8988T (cell line): ENCODE measurements around the gene ATXN1.
"Not testable (repeated sequence)": the region's sequence is repeated elsewhere in the genome, so short reads cannot be mapped to it uniquely, and the experiment has no call there.

Source experiments
- DNase-seq: peaks from one replicate; pipeline ENCODE4 v3.0.0; 2011

The ATXN1 gene

DNA sequence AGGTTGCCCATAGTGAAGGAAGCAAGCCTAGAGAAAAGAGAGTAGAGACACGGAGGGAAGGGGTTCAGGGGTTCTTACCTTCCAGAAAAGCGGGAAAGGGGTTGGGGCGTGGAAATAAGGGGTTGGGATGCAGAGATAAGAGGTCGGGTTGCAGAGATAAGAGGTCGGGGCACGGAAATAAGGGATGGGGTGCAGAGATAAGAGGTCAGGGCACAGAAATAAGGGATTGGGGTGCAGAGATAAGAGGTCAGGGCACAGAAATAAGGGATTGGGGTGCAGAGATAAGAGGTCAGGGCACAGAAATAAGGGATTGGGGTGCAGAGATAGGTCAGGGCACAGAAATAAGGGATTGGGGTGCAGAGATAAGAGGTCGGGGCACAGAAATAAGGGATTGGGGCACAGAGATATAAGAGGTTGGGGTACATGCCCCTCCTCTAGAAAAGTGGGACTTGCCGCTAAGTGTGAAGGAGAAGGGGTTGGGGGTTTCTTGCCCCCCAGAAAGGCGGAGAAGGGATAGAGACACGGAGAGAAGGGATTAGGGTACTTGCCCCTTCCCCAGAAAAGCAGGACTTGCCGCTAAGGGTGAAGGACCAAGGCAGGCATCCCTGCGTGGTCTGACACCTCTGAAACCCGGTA, 497.7 kb downstream of the ATXN1 start:
- not testable (repeated sequence) for DNase-seq

DNA sequence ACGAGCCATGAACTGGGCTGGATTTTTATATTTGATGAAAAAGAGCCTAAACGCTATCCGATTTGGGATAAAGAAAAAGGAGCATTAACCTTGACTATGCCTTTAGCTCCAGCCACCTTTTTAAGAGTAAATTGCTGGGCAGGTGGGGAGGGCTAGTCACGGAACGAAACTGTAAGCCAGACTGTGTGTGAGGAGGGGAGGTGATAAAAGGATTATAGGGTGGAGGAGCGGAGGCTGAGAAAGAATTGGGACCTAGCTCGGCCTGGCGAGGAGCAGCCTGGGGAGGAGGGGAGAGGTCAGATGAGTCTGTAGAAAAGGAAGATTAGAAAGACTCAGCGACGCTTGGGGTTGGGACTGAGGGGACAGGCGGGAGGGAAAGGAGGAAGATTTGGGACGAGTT, 498.5 kb downstream of the ATXN1 start:
- DNase-seq, result not testable (repeated sequence)

DNA sequence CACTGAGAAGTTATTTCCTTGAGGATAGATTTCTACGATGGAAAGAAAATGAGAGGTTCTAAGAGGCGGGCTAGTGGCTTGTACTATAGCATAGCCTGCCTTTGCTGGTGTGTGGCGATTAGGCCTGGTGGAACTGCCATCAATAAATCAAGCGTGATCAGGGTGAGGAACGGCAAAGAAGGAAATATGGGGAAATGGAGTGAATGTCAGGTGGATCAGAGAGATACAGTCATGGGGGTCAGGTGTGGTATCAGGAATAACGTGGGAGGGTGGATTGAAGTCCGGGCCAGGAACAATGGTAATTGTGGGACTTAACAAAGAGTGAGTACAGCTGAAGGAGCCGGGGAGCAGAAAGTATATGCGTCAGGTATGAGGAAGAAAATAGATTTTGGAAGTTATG, 500.7 kb downstream of the ATXN1 start:
- DNase-seq, result not testable (repeated sequence)

DNA sequence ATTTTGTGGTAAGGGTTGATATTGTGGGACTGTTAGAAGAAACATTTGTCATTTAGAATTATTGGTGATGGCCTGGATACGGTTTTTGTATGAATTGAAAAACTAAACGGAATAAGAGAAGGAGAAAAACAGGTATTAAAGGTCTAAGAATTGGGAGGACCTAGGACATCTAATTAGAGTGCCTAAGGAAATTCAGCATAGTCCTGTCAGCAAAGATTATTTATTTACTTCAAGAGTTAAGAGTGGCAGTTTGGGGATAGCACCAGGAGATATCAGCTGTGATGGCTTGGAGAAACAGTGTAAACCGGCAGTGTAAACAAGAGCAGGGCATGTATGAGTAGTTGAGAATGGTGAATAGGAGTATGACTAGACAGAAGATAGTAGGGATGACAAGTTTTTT, 501.7 kb downstream of the ATXN1 start:
- not testable (repeated sequence) for DNase-seq

DNA sequence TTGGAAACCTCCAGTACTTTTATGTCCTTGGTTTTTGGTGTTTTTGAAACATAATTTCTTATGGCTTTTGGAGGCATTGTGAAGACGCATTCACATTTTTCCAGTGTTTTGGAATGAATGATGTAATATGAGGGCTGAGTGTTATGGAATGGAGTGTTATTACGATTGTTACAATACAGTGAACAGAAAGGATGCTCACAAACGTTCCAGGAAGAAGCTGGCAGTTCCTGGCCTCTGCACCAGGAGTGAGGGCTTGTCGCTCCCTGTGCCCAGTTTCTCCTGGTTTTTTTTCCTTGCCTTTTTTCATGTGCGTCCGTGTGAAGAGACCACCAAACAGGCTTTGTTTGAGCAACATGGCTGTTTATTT, 502.6 kb downstream of the ATXN1 start:
- no peak for DNase-seq

DNA sequence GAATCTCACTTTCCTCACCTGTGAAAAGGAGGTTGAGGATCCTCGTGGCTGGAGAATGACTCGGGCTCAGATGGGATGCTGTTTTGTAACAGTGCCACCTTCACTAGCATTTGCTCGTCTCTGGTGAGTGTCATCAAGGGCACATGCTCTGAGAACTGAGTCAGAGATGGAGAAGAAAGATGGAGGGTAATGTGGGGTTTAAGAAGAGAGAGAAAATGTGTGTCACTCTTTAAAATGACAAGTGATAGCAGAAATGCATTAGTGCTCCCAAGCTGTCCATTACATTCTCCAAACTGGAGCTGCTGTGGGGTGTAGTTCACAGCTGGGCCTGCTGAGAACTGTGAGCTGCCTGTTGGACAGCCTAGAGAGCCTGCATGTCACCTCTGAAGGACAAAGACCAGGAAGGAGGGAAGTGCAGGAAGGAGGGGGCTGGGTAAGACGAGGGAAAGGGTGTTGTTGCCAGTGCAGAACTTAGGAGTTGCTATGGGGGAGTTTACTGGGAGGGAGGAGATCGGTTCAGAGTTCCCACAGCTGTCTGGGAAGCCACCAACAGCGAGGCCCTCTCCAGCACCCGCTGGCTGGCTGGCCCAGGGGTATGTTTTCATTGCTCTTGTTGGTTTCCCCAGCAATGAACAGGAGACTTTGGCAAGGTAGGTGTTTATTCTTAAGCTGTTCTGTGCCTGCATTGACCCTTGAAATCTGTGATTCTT, 503.1 kb downstream of the ATXN1 start:
- no peak for DNase-seq

DNA sequence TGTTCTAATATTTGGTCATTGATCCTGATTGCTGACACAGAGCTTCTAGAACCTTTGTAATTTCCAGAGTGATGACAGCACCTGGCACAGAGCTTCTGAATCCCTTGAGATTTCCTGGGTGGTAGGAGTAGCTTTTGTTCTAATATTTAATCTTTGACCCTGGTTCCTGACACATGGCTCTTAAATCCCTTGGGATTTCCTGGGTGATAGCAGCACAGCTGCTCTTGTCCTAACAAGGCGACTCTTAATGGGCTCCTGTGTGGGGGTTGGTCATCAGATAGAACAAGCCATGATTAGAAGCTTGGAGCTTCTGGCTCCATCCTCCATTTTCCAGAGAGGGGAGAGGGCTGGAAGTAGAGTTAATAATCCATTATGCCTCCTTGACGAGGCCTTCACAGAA, 504.5 kb downstream of the ATXN1 start:
- no peak for DNase-seq

DNA sequence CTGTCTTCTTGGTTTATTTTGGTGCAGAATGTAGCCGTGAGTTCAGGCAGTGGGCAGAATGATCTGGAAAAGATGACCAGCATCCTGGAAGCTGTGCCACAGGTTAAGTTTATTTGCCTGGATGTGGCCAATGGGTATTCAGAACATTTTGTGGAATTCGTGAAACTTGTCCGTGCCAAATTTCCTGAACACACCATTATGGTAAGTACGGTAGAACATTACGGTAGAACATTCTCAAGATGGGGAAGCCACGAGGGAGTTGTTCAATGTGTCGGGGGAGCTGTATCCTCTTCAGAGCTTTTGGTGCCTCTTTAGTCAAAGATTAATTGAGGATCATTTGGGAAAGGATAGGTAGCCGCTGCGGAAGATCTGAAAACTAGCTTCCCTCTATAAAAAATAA, 506.7 kb downstream of the ATXN1 start:
- no peak for DNase-seq

DNA sequence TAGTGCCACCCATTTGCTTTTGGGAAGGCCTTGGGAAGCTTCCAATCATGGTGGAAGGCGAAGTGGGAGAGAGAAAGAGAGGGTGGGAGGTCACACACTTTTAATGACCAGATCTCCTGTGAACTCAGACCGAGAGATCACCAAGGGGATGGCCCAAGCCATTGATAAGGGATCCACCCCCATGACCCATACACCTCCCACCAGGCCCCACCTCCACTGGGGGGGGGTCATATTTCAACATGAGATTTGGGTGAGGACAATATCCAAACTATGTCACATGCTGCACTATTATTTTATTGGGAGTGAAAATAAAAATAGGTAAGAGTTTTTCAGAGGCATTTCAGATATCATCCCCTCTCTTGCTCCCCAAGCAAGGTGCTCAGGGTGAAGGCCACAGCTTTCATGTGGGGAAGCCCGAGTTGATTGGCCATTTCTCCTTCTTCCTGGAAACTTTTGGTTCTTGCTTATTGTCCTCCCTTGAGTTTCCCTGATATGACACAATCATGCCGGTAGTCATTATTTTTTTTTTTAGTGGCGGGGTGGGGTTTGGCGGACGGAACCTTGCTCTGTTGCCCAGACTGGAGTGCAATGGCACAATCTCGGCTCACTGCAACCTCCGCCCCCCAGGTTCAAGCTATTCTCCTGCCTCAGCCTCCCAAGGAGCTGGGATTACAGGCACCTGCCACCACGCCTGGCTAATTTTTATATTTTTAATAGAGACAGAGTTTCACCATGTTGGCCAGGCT, 507.7 kb downstream of the ATXN1 start:
- DNase-seq, result no peak

DNA sequence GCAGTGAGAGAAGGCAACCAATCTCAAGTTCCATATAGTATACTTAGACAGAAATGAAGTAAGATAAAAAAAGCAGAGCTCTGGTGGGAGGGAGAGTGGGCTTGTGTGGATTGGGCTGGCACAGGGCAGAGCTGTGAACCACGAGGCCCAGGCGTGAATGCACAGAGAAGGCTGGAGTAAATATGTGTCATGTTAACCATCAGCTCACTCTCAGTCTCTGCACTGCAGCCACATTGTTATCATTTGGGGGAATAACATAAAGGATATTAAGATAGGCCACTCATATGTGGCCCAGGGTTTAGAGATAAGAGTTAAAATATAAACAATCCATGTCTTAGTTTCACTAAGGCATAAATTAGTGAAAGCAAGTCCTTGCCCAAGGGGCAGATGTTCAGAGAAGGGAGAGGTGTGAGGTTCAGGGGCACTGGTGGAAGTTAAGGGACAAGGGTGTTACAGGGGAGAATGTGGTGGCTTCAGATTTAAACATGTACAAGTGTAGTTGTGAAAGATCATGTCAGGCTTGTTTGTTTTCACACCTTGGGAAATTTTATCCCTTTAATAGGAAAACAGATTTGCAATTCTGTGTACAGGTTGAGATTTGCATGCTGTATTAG, 508.5 kb downstream of the ATXN1 start:
- no peak for DNase-seq

DNA sequence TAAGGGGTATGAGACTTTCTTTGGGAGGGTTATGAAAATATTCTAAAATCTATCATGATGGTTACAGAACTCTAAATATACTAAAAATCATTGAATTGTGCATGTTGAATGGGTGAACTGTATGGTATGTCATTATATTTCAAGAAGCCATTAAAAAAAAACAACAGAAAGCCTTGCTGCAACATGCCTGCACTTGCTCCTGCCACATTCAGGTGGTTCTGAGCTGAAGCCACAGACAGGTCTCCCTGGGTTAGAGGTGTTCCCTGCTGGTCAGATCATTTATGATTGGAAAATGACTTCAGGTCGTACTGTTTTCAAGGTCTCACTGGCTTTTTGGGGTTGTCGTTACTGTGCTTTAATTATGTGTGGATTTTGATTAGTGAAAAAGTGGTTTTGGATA, 509.6 kb downstream of the ATXN1 start:
- no peak for DNase-seq

DNA sequence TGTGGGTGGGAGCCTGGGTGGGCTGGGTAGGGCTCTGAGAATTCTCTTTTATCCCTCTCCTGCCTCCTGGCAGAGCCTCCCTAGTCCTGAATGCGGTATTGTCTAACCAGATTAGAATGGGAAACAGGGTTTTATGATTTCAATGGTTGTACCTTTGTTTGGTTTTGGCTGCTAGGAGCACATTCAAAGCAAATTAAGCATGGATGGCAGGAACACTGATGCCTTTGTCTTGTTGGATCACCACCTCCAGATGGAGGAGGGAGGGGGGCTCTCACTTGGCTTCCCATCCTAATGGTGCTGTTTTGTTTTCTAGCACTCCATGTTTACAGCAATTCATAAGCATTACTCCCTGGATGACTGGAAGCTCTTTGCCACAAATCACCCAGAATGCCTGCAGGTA, 511.3 kb downstream of the ATXN1 start:
- DNase-seq, result no peak
